ENCODE results near the gene ERI3.
"Not testable (repeated sequence)": the region's sequence is repeated elsewhere in the genome, so short reads cannot be mapped to it uniquely, and the experiment has no call there.

ERI3 gene

DNA sequence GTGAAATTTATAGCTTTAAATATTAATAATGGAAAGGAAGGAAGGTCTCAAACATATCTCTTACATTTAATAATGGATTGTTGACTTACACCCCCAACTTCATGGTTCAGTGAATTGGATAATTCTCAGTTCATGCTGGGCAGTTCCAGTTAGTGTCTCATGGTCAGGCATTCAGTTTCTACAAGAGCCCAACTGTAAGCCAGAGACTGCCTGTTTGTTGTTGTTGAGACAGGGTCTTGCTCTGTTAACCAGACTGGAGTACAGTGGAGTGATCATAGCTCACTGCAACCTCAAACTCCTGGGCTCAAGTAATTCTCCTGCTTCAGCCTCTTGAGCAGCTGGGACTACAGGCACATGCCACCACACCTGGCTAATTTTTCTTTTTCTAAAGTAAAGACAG, 146.8 kb downstream of the ERI3 start:
- no peak for DNase-seq (ENCODE audit: low spot score)
- TF ChIP-seq, protein P1, sequence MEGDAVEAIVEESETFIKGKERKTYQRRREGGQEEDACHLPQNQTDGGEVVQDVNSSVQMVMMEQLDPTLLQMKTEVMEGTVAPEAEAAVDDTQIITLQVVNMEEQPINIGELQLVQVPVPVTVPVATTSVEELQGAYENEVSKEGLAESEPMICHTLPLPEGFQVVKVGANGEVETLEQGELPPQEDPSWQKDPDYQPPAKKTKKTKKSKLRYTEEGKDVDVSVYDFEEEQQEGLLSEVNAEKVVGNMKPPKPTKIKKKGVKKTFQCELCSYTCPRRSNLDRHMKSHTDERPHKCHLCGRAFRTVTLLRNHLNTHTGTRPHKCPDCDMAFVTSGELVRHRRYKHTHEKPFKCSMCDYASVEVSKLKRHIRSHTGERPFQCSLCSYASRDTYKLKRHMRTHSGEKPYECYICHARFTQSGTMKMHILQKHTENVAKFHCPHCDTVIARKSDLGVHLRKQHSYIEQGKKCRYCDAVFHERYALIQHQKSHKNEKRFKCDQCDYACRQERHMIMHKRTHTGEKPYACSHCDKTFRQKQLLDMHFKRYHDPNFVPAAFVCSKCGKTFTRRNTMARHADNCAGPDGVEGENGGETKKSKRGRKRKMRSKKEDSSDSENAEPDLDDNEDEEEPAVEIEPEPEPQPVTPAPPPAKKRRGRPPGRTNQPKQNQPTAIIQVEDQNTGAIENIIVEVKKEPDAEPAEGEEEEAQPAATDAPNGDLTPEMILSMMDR (conservative IDR thresholded peaks at IDR 0.05; ENCODE audit: low read depth): no peak
- ChIA-PET POLR2A (ENCODE audit: low non-redundant PET) (no interaction called here), CTCF (no interaction called here)
- H3K27ac ChIP-seq: no peak overlapping the region

DNA sequence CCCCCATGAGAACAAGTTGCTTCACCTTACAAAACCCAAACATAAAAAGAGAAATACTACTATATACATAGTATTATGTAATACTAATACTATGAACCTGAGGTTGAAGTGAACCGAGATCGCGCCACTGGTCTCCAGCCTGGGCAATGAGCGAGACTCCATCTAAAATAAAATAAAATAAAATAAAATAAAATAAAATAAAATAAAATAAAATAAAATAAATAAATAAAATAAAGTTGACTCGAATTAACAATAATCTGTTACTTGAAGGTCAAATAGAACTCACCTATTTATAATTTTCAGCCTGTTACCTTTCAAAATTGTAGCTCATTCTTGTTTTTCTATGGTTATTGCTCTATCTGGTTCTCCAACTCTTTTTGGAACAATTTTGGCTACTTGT, 148.5 kb downstream of the ERI3 start:
- CTCF ChIA-PET; DNase-seq (ENCODE audit: low spot score); POLR2A ChIA-PET (ENCODE audit: low non-redundant PET); H3K27ac ChIP-seq: not testable (repeated sequence)

DNA sequence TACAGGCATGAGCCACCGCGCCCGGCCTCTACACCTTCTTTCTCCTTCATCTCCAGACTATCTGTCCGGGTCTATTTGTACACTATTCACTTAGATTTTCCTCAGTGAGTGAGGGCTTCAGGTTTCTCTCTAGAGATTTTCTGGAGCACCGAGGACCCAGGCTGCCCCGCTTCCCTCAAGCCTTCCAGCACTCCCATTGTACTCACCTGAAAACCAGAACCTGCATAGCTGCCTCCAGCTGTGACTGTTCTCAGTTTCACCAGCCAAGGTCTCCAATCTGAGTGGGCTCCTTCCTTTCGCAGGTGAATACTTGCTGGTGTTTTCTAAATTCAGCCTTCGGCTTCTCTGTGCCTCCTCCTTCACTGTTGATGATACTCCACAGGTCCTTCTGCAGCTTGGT, 154.7 kb downstream of the ERI3 start:
- CTCF ChIA-PET: no interaction called here
- TF ChIP-seq, protein P1 (conservative IDR thresholded peaks at IDR 0.05; ENCODE audit: low read depth): no peak
- no peak overlapping the region for H3K27ac ChIP-seq
- POLR2A ChIA-PET (ENCODE audit: low non-redundant PET): no interaction called here
- DNase-seq (ENCODE audit: low spot score): no peak

DNA sequence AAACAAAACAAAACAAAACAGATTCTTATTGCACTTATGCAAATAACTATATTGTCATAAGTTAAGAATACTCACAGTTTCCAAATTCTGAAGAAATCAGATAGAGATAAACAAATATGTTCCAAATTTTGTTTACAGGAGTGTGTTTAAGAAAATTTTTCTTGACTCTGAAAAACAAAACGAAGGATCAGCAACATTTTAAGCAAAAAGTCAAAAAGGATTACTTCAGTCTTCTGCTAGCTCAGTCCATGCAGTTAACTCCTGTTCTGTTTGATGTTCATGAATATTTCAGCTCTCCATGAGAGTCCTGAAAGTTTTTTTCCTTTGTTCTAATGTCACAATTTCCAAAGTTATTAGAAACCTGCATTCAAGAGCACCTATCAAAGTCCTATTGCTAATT, 180.4 kb downstream of the ERI3 start:
- POLR2A ChIA-PET (ENCODE audit: low non-redundant PET): no interaction called here
- TF ChIP-seq, protein P1 (conservative IDR thresholded peaks at IDR 0.05; ENCODE audit: low read depth): no peak
- H3K27ac ChIP-seq: no peak overlapping the region
- CTCF ChIA-PET: interaction anchor here (0.6 kb wide), 1 partner anchor 1132 kb away, joined by 3 read pairs; no protein-coding TSS in a partner anchor
- no peak for DNase-seq (ENCODE audit: low spot score)
